OCI-LY7 (cell line): ENCODE measurements around the gene MIX23. TPM values are rescaled to one million over a fixed set of nuclear protein-coding genes. Genes with fewer than 3 reads are reported as not detected.

Experiments
- BruUV-seq: library from RNA; stranded (reverse); fragments of 400-500 nt; replicated peaks from 2 replicates; lab custom pipeline; 2021; lab: Mats Ljungman, UMichigan
- CTCF ChIA-PET: fragments of 300-600 bp; sonication (Branson Sonifier 250); formaldehyde crosslinking; loops from one replicate; lab custom pipeline; 2022; ENCODE audit warnings: antibody characterized with exemption; ENCODE audit not compliant: unreplicated experiment; lab: Charles Lee
- POLR2A ChIA-PET: fragments of 300-600 bp; sonication (Branson Sonifier 250); formaldehyde crosslinking; loops from one replicate; lab custom pipeline; 2022; ENCODE audit warnings: antibody characterized with exemption; lab: Charles Lee
- DNase-seq: peaks from one replicate; pipeline ENCODE4 v3.0.0-alpha.2; 2015; ENCODE audit warnings: low spot score
- H2AFZ ChIP-seq: fragments of 200-600 bp; sonication (generic), shearing (Covaris generic); 2 replicates; pipeline ENCODE4 v1.6.1; 2014; ENCODE audit warnings: mild to moderate bottlenecking, antibody characterized with exemption, low read length, moderate library complexity
- H3K27ac ChIP-seq: fragments of 200-600 bp; sonication (generic); 2 replicates; pipeline ENCODE4 v1.5.1; 2014; ENCODE audit warnings: mixed run types, low read depth, mild to moderate bottlenecking, moderate library complexity, low read length, inconsistent platforms; ENCODE audit not compliant: poor library complexity, severe bottlenecking
- H3K36me3 ChIP-seq: fragments of 200-600 bp; sonication (generic); 2 replicates; pipeline ENCODE4 v1.6.1; 2014; ENCODE audit warnings: mild to moderate bottlenecking, antibody characterized with exemption, low read length, moderate library complexity, mixed read lengths; ENCODE audit not compliant: insufficient read depth
- H3K4me1 ChIP-seq: fragments of 200-600 bp; sonication (generic); 2 replicates; pipeline ENCODE4 v1.5.1; 2014; ENCODE audit warnings: mild to moderate bottlenecking, low read length; ENCODE audit not compliant: insufficient read depth, poor library complexity, severe bottlenecking
- H3K4me2 ChIP-seq: fragments of 200-600 bp; sonication (generic); 2 replicates; pipeline ENCODE4 v1.6.1; 2014; ENCODE audit warnings: mild to moderate bottlenecking, low read length
- H3K4me3 ChIP-seq: fragments of 200-600 bp; sonication (generic); 2 replicates; pipeline ENCODE4 v1.5.1; 2014; ENCODE audit warnings: mild to moderate bottlenecking, low read depth, low read length; ENCODE audit not compliant: poor library complexity, severe bottlenecking
- H3K79me2 ChIP-seq: fragments of 200-600 bp; sonication (generic); 2 replicates; pipeline ENCODE4 v1.6.1; 2016; ENCODE audit warnings: low read depth, mild to moderate bottlenecking, low read length, moderate library complexity, mixed read lengths; ENCODE audit not compliant: insufficient read depth
- H3K9me2 ChIP-seq: fragments of 200-600 bp; sonication (generic); 2 replicates; pipeline ENCODE4 v1.6.1; 2016; ENCODE audit warnings: mild to moderate bottlenecking, low read length, mixed read lengths; ENCODE audit not compliant: insufficient read depth
- H3K9me3 ChIP-seq: fragments of 200-600 bp; sonication (generic); 2 replicates; pipeline ENCODE4 v1.6.1; 2014; ENCODE audit warnings: mild to moderate bottlenecking, mixed run types, low read length, mixed read lengths
- H4K20me1 ChIP-seq: fragments of 200-600 bp; sonication (generic); 2 replicates; pipeline ENCODE4 v1.6.1; 2014; ENCODE audit warnings: mild to moderate bottlenecking, antibody characterized with exemption, low read length, moderate library complexity, mixed read lengths; ENCODE audit not compliant: insufficient read depth
- EZH2phosphoT487 ChIP-seq: fragments of 200-600 bp; sonication (generic); IDR thresholded peaks from 2 replicates; pipeline ENCODE4 v1.6.1; 2018; ENCODE audit warnings: low read depth, borderline replicate concordance, mild to moderate bottlenecking, mixed run types, antibody characterized with exemption, low read length, moderate library complexity, mixed read lengths
- intact Hi-C: fragments of 100-400 bp; cut with micrococcal nuclease; formaldehyde crosslinking; loops from one replicate; pipeline ENCODE4 v1.10.0; 2022; ENCODE audit not compliant: unreplicated experiment
- total RNA-seq, 2 experiments: library from RNA; depleted of rRNA in 1 of 2; stranded (reverse); fragments of >200 nt in 1 of 2; shearing (Covaris generic) in 1 of 2; gene quantifications; 2 replicates each; pipeline ENCODE4 v1.2.3, GENCODE V29; 2014 to 2022
- TF ChIP-seq, protein P1 (sequence below): fragments of 200-600 bp; sonication (generic); conservative IDR thresholded peaks from 2 replicates; pipeline ENCODE4 v1.5.1; 2014; ENCODE audit warnings: mild to moderate bottlenecking, antibody characterized with exemption, low read length, moderate library complexity, mixed read lengths

MIX23 gene
- total RNA-seq, 2 experiments from 2014 or later, result 44.7 to 71.3 TPM

DNA sequence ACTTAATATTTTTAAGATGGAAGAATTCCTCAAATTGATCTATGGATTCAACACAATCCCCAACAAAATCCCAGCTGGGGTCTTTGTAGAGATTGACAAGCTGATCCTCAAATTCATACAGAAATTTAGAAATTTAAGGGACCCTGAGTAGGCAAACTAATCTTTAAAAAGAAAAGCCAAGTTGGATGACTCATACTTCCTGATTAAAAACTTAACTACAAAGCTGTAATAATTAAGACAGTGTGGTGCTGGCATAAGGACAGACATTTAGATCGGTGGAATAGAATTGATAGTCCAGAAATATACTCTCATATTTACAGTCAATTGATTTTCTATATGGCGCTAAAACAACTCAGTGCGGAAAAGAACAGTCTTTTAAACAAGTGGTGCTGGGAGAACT, 12.6 kb upstream of the MIX23 start:
- intact Hi-C loops, result no loop called here
- Histone ChIP-seq H3K4me2 (no peak overlapping the region), H3K9me3 (no peaks in the 10 kb centered on the region), H3K4me1 (no peaks in the 10 kb centered on the region), H2AFZ (no peak overlapping the region), H4K20me1 (0 out of 2 replicates have a peak, but pooled peaks cover 5% of the 10 kb centered on the region), H3K9me2 (no peaks in the 10 kb centered on the region), H3K4me3 (no peak overlapping the region), H3K36me3 (peaks cover 12% of the 10 kb centered on the region; the same call in 1 of the 2 replicates), H3K27ac (no peak overlapping the region), H3K79me2 (no peaks in the 10 kb centered on the region)
- ChIA-PET CTCF (no interaction called here), POLR2A (interaction anchor here (1.1 kb wide), 1 partner anchor 11 kb away, joined by 5 read pairs; the partner anchor contains the start of gene FAM162A)
- no TSS peak for BruUV-seq
- no peak for DNase-seq
- TF ChIP-seq, protein P1, sequence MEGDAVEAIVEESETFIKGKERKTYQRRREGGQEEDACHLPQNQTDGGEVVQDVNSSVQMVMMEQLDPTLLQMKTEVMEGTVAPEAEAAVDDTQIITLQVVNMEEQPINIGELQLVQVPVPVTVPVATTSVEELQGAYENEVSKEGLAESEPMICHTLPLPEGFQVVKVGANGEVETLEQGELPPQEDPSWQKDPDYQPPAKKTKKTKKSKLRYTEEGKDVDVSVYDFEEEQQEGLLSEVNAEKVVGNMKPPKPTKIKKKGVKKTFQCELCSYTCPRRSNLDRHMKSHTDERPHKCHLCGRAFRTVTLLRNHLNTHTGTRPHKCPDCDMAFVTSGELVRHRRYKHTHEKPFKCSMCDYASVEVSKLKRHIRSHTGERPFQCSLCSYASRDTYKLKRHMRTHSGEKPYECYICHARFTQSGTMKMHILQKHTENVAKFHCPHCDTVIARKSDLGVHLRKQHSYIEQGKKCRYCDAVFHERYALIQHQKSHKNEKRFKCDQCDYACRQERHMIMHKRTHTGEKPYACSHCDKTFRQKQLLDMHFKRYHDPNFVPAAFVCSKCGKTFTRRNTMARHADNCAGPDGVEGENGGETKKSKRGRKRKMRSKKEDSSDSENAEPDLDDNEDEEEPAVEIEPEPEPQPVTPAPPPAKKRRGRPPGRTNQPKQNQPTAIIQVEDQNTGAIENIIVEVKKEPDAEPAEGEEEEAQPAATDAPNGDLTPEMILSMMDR, result no peak
- TF ChIP-seq EZH2phosphoT487, result no peak

DNA sequence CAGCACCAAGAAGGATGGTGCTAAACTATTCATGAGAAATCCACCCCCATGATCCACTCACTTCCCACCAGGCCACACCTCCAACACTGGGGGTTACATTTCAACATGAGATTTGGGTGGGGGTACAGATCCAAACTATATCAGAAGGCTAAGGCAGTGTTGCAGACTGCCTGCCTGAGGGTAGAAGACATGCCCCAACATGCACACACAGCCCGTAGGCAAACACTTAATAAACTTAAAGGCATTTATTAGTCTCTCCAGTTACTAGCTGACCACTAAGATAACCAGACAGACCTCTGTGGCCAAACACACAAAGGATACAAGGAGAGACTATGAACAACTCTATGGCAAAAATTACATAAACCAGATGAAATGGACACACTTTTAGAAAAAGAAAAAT, 11.1 kb upstream of the MIX23 start:
- CTCF ChIA-PET, result interaction anchor here (0.6 kb wide), 1 partner anchor 37 kb away, joined by 3 read pairs; no protein-coding TSS in a partner anchor
- intact Hi-C loops, result loop anchor here (5.0 kb wide), 1 partner anchor 268 kb away; no protein-coding TSS in a partner anchor
- Histone ChIP-seq H3K9me2 (no peaks in the 10 kb centered on the region), H3K9me3 (no peaks in the 10 kb centered on the region), H3K36me3 (peaks cover 12% of the 10 kb centered on the region; the same call in 1 of the 2 replicates), H3K27ac (no peak overlapping the region), H3K4me2 (no peak overlapping the region), H2AFZ (no peak overlapping the region), H3K79me2 (no peaks in the 10 kb centered on the region), H4K20me1 (0 out of 2 replicates have a peak, but pooled peaks cover 5% of the 10 kb centered on the region), H3K4me1 (peaks cover 1% of the 10 kb centered on the region), H3K4me3 (no peak overlapping the region)
- no peak for DNase-seq
- POLR2A ChIA-PET, result interaction anchor here (1.4 kb wide), 1 partner anchor 10 kb away, joined by 6 read pairs; the partner anchor contains the start of gene FAM162A
- no TSS peak for BruUV-seq
- TF ChIP-seq EZH2phosphoT487, result no peak
- TF ChIP-seq, protein P1, result no peak
